ENCODE data around the gene NKAIN4.

Gene NKAIN4

DNA sequence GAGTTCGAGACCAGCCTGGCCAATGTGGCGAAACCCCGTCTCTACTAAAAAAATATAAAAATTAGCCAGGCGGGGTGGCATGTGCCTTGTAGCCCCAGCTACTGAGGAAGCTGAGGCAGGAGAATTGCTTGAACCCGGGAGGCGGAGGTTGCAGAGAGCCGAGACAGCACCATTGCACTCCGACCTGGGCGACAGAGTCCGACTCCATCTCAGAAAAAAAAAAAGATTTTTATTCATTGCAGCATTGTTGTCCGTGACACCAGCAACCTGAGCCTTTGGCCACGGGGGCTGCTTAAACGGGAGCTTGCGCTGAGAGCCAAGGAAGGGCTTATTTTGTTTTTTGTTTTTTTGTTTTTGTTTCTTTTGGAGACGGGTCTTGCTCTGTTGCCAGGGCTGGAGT is 25.7 kb upstream of the NKAIN4 start:
- Histone ChIP-seq H3K36me3 (ENCODE audit: control insufficient read depth, insufficient read depth, low read length, severe bottlenecking) (peaks cover 75% of the 10 kb centered on the region), H3K27me3 (replicated peaks; ENCODE audit: control insufficient read depth, insufficient read depth, low read length) (no peaks in the 10 kb centered on the region)
- no peak for DNase-seq (ENCODE audit: low read depth)

DNA sequence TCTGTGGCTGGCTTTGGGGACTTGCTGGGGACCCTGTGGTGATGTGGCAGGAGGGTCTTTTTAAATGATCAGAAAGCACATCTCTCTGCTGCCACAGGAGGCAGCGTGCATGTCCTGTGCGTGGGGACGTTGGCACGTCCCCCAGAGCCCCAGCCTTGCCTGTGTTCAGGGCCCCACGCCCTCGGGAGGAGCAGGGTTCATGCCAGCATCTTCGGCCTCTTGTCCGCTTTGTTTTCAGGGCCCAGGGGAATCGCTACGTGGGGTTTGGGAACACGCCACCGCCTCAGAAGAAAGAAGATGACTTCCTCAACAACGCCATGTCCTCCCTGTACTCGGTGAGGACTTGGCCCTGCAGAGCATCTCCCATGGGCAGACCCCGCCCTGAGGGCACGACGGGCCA is 24.4 kb upstream of the NKAIN4 start:
- no peaks in the 10 kb centered on the region for H3K9me3 ChIP-seq (ENCODE audit: control insufficient read depth, low read length)
- H3K36me3 ChIP-seq (ENCODE audit: control insufficient read depth, insufficient read depth, low read length, severe bottlenecking), result peaks cover 73% of the 10 kb centered on the region
- H3K27me3 ChIP-seq (replicated peaks; ENCODE audit: control insufficient read depth, insufficient read depth, low read length), result no peaks in the 10 kb centered on the region
- peaks cover 9% of the 10 kb centered on the region for H3K4me1 ChIP-seq (ENCODE audit: control insufficient read depth, insufficient read depth, low read length)
- no peak overlapping the region for H3K9ac ChIP-seq (ENCODE audit: low read length)
- no peak for DNase-seq (ENCODE audit: low read depth)
- H3K4me3 ChIP-seq (ENCODE audit: low read length), result no peak overlapping the region

More for the DNA sequence above, 25.7 kb upstream of the NKAIN4 start:
- no peak overlapping the region for H3K9ac ChIP-seq (ENCODE audit: low read length)
- H3K4me1 ChIP-seq (ENCODE audit: control insufficient read depth, insufficient read depth, low read length), result no peaks in the 10 kb centered on the region
- H3K4me3 ChIP-seq (ENCODE audit: low read length), result no peak overlapping the region
- H3K9me3 ChIP-seq (ENCODE audit: control insufficient read depth, low read length), result no peaks in the 10 kb centered on the region

DNA sequence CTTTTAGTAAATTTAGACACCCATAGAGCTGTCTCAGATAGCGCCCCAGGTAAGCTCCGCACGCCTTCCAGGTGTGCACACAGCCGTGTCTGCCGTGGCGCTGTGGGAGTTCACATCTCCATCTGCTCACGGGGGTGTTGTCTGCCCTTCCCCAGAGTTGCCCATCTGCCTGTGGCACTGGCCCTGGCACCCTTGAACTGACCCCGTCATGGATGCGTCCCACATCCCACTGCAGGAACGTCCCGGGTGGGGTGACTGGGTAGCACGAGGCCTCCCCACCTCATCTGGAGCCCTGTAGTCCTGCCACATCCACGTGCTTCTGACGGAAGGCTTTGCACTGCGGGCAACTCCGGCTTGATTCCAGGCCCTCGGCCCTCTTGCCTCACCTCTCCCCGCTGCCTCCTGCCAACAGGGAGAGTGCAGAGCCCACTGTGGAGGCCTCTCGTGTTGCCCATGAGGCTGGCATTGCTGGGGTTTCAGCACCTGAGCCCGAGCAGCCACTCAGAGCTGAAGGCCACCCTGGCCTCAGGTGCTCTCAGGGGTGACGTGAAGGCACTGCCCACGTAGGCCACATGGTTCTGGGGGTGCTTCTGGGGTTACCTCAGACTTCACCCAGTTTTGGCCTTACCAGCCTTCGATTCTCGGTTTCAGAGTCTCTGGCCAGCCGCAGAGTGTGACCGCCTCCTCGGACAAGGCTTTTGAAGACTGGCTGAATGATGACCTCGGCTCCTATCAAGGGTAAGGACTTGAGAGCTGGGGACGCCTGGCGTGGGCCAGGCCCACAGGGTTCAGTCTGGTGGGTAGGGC is 23.4 kb upstream of the NKAIN4 start:
- Histone ChIP-seq H3K4me3 (ENCODE audit: low read length) (no peak overlapping the region), H3K36me3 (ENCODE audit: control insufficient read depth, insufficient read depth, low read length, severe bottlenecking) (peaks cover 63% of the 10 kb centered on the region), H3K9me3 (ENCODE audit: control insufficient read depth, low read length) (no peaks in the 10 kb centered on the region), H3K4me1 (ENCODE audit: control insufficient read depth, insufficient read depth, low read length) (peaks cover 12% of the 10 kb centered on the region), H3K9ac (ENCODE audit: low read length) (no peak overlapping the region), H3K27me3 (replicated peaks; ENCODE audit: control insufficient read depth, insufficient read depth, low read length) (no peaks in the 10 kb centered on the region)
- no peak for DNase-seq (ENCODE audit: low read depth)

DNA sequence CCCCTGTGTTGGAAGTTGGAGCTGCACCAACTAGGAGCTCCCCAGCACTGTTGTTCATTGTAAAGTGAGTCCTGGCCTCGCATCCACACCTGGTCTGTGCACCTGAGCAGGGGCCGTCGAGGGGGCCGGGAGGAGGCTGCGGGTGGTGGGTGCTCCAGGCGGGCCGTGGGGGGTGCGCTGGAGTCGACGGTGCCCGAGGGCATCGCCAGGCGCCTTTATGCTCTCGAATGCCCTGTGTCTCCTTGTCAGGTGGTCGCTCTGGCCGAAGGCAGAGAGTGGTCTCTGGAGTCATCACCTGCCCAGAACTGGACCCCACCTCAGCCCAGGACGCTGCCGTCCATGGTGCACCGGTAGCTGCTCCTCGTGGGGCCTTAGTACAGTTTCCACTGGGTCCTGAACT is 22.7 kb upstream of the NKAIN4 start:
- peaks cover 59% of the 10 kb centered on the region for H3K36me3 ChIP-seq (ENCODE audit: control insufficient read depth, insufficient read depth, low read length, severe bottlenecking)
- DNase-seq (ENCODE audit: low read depth), result no peak
- H3K27me3 ChIP-seq (replicated peaks; ENCODE audit: control insufficient read depth, insufficient read depth, low read length), result no peaks in the 10 kb centered on the region
- peaks cover 12% of the 10 kb centered on the region for H3K4me1 ChIP-seq (ENCODE audit: control insufficient read depth, insufficient read depth, low read length)
- H3K9me3 ChIP-seq (ENCODE audit: control insufficient read depth, low read length), result no peaks in the 10 kb centered on the region
- no peak overlapping the region for H3K9ac ChIP-seq (ENCODE audit: low read length)
- H3K4me3 ChIP-seq (ENCODE audit: low read length), result no peak overlapping the region

DNA sequence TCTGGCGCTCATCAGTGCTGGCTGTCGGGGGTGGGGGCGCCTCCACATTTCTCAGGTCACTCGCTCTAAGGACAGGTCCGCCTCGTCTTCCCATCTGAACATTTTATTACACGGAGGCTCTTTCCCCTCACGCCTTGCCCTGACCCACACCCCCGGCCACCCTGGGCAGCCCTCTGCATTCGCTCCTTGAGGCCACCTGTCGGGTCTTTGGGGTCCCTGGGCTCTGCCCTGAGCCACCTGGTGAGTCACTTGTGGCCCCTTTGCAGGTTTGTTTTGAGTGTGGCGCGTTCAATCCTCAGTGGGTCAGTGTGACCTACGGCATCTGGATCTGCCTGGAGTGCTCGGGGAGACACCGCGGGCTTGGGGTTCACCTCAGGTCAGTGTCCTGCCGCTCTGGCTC is 21.6 kb upstream of the NKAIN4 start:
- peaks cover 48% of the 10 kb centered on the region for H3K36me3 ChIP-seq (ENCODE audit: control insufficient read depth, insufficient read depth, low read length, severe bottlenecking)

DNA sequence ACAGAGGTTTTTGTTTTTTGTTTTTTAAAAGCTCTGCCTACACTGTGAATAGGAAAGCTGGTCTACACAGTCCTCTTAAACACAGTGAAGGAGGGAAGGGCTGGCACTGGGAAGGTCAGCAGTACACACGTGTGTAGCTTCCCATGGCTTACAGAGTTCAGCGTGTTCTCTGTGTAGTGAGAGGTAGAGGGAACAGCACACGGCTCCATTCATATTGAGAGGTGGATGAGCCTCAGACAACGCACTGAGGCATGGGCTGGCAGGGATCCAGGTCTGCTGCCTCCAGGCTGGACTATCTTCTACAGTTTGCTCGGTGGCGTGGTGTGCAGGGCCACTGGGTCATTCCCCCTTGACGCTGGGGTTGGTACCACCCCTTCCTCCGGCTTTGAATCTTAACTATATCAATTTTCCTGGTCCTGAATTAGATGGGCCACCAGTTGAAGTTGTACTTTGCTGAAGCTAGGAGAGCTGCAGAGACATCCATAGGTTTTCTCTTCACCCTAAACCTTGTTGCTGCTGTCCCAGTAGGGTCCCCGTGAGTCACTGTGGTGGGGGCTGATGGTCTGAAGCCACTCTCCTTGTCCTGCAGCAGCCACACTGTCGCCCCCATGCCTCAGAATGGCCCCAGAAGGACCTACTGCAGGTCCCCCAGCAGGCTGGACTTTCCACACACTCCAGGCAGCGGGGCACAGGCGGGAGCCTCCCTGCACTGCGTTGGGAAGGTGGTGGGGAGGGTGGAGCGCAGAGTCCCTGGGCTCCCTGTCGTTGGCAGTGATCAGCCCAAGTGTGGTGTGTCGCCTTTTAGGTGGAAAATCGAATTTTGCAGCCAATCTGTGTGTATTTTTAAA is 20.3 kb upstream of the NKAIN4 start:
- no peak for DNase-seq (ENCODE audit: low read depth)
- peaks cover 15% of the 10 kb centered on the region for H3K4me1 ChIP-seq (ENCODE audit: control insufficient read depth, insufficient read depth, low read length)
- peak overlapping the region; percentile 42 for H3K9ac ChIP-seq (ENCODE audit: low read length)
- H3K36me3 ChIP-seq (ENCODE audit: control insufficient read depth, insufficient read depth, low read length, severe bottlenecking), result peaks cover 38% of the 10 kb centered on the region
- H3K27me3 ChIP-seq (replicated peaks; ENCODE audit: control insufficient read depth, insufficient read depth, low read length), result no peaks in the 10 kb centered on the region
- H3K4me3 ChIP-seq (ENCODE audit: low read length), result peak overlapping the region; percentile 50
- no peaks in the 10 kb centered on the region for H3K9me3 ChIP-seq (ENCODE audit: control insufficient read depth, low read length)

More for the DNA sequence above, 21.6 kb upstream of the NKAIN4 start:
- Histone ChIP-seq H3K4me1 (ENCODE audit: control insufficient read depth, insufficient read depth, low read length) (peaks cover 15% of the 10 kb centered on the region), H3K4me3 (ENCODE audit: low read length) (no peak overlapping the region), H3K9me3 (ENCODE audit: control insufficient read depth, low read length) (no peaks in the 10 kb centered on the region), H3K9ac (ENCODE audit: low read length) (no peak overlapping the region), H3K27me3 (replicated peaks; ENCODE audit: control insufficient read depth, insufficient read depth, low read length) (no peaks in the 10 kb centered on the region)
- no peak for DNase-seq (ENCODE audit: low read depth)

DNA sequence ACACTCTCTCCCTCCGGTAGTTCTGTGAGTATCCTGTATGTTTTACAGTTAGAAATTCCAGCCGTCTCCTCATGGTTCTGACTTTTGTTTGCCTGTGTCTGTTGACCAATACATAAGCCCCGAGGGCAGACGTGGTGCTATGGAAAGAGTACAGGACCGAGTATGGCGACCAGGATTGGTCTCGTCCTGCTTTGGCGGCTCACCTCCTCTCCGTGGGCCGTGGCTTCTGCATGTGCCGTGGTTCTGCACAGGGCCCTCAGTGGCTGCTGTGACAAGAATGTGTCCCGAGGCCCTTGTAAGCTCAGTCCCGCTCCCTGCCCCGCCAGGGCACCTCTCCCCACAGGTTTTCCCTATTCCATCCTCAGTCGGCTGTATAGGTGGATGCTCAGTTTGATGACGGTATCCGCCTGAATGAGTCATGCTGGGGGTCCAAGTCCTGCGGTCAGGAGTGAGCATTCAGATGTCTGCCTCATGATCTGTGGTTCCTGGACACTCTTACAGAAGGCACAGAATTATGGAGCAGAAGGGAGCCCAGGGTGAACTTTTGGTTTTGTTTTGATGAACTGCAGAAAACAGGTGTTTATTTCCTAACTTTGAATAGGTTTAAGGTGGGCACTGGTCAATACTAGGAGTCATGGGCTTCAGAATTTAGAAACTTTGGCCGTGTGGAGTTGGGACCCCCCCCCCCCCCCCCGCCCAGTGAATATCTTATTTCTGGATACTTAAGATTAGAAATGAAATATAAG is 19.5 kb upstream of the NKAIN4 start:
- Histone ChIP-seq H3K9ac (ENCODE audit: low read length) (peak overlapping the region; percentile 93), H3K36me3 (ENCODE audit: control insufficient read depth, insufficient read depth, low read length, severe bottlenecking) (peaks cover 30% of the 10 kb centered on the region), H3K9me3 (ENCODE audit: control insufficient read depth, low read length) (no peaks in the 10 kb centered on the region), H3K4me1 (ENCODE audit: control insufficient read depth, insufficient read depth, low read length) (peaks cover 16% of the 10 kb centered on the region), H3K4me3 (ENCODE audit: low read length) (peak overlapping the region; percentile 98), H3K27me3 (replicated peaks; ENCODE audit: control insufficient read depth, insufficient read depth, low read length) (peaks cover 6% of the 10 kb centered on the region)
- peak; percentile 67 for DNase-seq (ENCODE audit: low read depth)

DNA sequence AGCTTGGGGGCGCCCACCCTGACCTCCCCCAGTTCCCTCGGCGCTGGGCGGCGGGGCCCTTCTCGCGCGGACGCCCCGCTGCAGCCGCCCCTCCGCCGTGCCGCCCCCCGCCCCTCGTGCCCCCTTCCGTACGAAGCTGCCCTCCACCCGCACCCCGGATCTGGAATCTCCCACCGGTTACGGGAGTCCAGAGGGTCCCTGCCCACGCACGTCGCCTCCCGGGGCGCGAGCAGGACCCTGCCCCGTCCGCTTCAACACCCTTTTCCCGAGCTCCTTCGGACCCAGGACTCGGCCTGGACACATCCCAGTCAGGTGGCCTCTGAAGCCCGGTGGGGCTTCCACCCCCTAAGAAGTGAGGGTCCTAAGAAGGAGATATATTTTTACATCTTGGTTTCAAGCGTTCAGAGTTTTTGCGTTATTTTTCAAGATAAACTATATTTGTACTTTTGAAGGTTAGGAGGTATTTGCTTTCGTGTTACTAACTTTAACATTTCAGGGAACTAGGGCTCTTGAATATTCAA is 18.9 kb upstream of the NKAIN4 start:
- H3K36me3 ChIP-seq (ENCODE audit: control insufficient read depth, insufficient read depth, low read length, severe bottlenecking), result peaks cover 24% of the 10 kb centered on the region
- H3K27me3 ChIP-seq (replicated peaks; ENCODE audit: control insufficient read depth, insufficient read depth, low read length), result peaks cover 12% of the 10 kb centered on the region
- H3K4me3 ChIP-seq (ENCODE audit: low read length), result peak overlapping the region; percentile 98
- DNase-seq (ENCODE audit: low read depth), result peak; percentile 29
- peak overlapping the region; percentile 93 for H3K9ac ChIP-seq (ENCODE audit: low read length)
- no peaks in the 10 kb centered on the region for H3K9me3 ChIP-seq (ENCODE audit: control insufficient read depth, low read length)
- peaks cover 19% of the 10 kb centered on the region for H3K4me1 ChIP-seq (ENCODE audit: control insufficient read depth, insufficient read depth, low read length)

DNA sequence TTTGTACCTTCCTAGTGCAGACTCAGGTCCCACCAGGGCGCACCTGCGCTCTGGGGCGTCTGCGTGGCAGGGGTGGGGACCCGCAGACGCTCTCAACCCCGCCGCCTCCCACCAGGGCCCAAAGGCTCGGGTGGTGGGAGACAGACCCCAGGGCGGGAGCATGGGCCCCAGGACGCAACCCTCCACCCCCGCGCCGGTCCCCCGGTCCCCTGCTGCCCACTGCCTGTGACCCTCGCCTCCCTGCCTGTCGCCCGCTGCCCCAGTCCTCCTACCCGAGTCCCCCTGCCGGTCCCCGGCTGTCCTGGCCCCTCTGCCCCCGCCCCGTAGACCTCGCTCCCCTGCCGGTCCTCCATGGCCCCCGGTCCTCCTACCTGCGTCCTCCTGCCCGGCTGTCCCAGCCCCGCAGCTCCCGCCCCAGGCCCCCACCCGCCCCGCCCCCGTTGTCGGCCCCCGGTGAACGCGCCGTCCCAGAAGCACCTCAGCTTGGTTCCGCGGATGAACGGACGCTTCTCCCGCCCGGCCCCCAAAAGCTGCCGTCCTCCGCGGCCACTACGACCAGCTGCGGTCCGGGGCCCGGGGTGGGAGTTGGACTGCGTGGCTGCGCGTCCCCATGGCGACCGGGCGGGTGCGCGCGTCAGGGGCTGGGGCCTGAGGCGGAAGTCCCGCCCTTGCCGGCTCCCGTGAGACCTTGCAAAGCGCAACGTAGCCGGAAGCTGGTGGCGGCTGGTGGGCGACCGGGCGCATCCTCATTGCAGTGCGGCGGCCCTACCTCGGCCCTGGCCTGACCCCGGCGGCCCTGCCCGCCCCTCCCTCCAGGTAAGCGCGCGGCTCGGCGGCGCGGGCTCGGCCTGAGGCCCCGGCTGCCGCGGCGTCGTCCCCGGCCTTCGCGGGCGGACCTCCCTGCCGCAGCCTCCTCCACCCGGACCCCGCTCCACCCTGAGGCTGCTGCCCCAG is 18.1 kb upstream of the NKAIN4 start, which contains the start of gene ARFGAP1:
TSS of gene ARFGAP1 (plus strand) at position 709 of the 954 bp plus-strand sequence. CDS start 2,768 bp downstream, outside the sequence.
- Histone ChIP-seq H3K27me3 (replicated peaks; ENCODE audit: control insufficient read depth, insufficient read depth, low read length) (peaks cover 19% of the 10 kb centered on the region), H3K9me3 (ENCODE audit: control insufficient read depth, low read length) (no peaks in the 10 kb centered on the region), H3K36me3 (ENCODE audit: control insufficient read depth, insufficient read depth, low read length, severe bottlenecking) (peaks cover 16% of the 10 kb centered on the region), H3K4me3 (ENCODE audit: low read length) (peak within 1 kb of the TSS; percentile 98), H3K4me1 (ENCODE audit: control insufficient read depth, insufficient read depth, low read length) (peaks cover 19% of the 10 kb centered on the region), H3K9ac (ENCODE audit: low read length) (peak within 1 kb of the TSS; percentile 93)
- DNase-seq (ENCODE audit: low read depth), result peak; percentile 97
